ENCODE measurements around the gene MSX1.

DNA sequence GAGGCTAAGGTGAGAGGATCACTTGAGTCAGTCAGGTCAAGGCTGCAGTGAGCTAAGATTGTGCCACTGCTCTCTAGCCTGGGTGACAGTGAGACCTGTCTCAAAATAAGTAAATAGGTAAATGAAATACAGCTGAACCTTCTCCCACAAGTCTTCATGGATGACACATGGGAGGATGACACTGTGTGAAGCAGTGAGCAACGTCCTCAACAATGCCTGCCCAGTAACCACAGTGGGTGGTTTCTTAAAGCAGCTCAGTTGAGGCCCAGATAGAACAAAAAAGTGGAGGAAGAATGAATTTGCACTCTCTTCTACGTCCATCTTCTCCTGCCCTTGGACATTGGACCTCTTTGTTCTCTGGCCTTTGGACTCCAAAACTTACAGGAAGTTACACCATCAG lies 52.7 kb downstream of the MSX1 start:
- TF ChIP-seq, protein P1, sequence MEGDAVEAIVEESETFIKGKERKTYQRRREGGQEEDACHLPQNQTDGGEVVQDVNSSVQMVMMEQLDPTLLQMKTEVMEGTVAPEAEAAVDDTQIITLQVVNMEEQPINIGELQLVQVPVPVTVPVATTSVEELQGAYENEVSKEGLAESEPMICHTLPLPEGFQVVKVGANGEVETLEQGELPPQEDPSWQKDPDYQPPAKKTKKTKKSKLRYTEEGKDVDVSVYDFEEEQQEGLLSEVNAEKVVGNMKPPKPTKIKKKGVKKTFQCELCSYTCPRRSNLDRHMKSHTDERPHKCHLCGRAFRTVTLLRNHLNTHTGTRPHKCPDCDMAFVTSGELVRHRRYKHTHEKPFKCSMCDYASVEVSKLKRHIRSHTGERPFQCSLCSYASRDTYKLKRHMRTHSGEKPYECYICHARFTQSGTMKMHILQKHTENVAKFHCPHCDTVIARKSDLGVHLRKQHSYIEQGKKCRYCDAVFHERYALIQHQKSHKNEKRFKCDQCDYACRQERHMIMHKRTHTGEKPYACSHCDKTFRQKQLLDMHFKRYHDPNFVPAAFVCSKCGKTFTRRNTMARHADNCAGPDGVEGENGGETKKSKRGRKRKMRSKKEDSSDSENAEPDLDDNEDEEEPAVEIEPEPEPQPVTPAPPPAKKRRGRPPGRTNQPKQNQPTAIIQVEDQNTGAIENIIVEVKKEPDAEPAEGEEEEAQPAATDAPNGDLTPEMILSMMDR (IDR thresholded peaks at IDR 0.05; ENCODE audit: control extremely low read depth in 1 of 3, insufficient read depth in 1 of 3, low read depth in 1 of 3, low read length in 3 of 3), result no peak
- no peak for TF ChIP-seq POLR2A (IDR thresholded peaks at IDR 0.05; ENCODE audit: control extremely low read depth in 1 of 2, low read depth in 2 of 2, low read length in 2 of 2)
